IMR-90 (cell line): ENCODE results near the gene PREB. TPM values are rescaled to one million over a fixed set of nuclear protein-coding genes. Genes with fewer than 3 reads are reported as not detected.

ENCODE experiments used
- ATAC-seq: fragments of 200-7000 bp; cut with Tn5 transposase; 2 replicates; pipeline ENCODE4 v1.9.1; 2020; ENCODE audit warnings: low read depth, mild to moderate bottlenecking, moderate library complexity
- BruUV-seq: library from RNA; stranded (reverse); fragments of 400-500 nt; replicated peaks from 2 replicates; lab custom pipeline; 2021; lab: Mats Ljungman, UMichigan
- CTCF ChIA-PET: fragments of 300-600 bp; formaldehyde crosslinking; extraction: SDS; loops from one replicate; lab custom pipeline; 2021; ENCODE audit warnings: antibody characterized with exemption; lab: Yijun Ruan, JAX
- POLR2A ChIA-PET: fragments of 300-600 bp; sonication (Branson Sonifier 250); formaldehyde crosslinking; loops from one replicate; lab custom pipeline; 2022; ENCODE audit warnings: antibody characterized with exemption; ENCODE audit not compliant: unreplicated experiment; lab: Charles Lee
- DNase-seq: peaks from one replicate; pipeline ENCODE4 v3.0.0; 2013
- H2AFZ ChIP-seq: replicated peaks from 2 replicates; pipeline ENCODE3; 2013; ENCODE audit warnings: low read length, mild to moderate bottlenecking; ENCODE audit not compliant: poor library complexity
- H2AK5ac ChIP-seq: 2 replicates; pipeline ENCODE4 v1.6.1; 2013; ENCODE audit warnings: low read depth, low read length, inconsistent platforms
- H2AK9ac ChIP-seq: replicated peaks from 2 replicates; pipeline ENCODE3; 2013; ENCODE audit warnings: mild to moderate bottlenecking, low read depth, low read length, moderate library complexity; ENCODE audit not compliant: poor library complexity
- H2BK120ac ChIP-seq: 2 replicates; pipeline ENCODE4 v1.6.1; 2013; ENCODE audit warnings: low read depth, low read length, inconsistent platforms
- H2BK15ac ChIP-seq: 3 replicates; pipeline ENCODE4 v1.6.1; 2013; ENCODE audit warnings: low read depth, low read length, inconsistent platforms
- H2BK20ac ChIP-seq: 2 replicates; pipeline ENCODE4 v1.6.1; 2013; ENCODE audit warnings: low read depth, mild to moderate bottlenecking, inconsistent platforms, low read length, moderate library complexity
- H2BK5ac ChIP-seq: 2 replicates; pipeline ENCODE4 v1.6.1; 2013; ENCODE audit warnings: mild to moderate bottlenecking, low read depth, low read length, inconsistent platforms; ENCODE audit not compliant: poor library complexity, severe bottlenecking
- H3K14ac ChIP-seq: replicated peaks from 2 replicates; pipeline ENCODE4 v1.6.1; 2013; ENCODE audit warnings: low read depth, low read length, inconsistent platforms
- H3K18ac ChIP-seq: 2 replicates; pipeline ENCODE4 v1.6.1; 2013; ENCODE audit warnings: low read depth, low read length, control low read depth
- H3K23ac ChIP-seq: 2 replicates; pipeline ENCODE4 v1.6.1; 2013; ENCODE audit warnings: low read depth, low read length, inconsistent platforms
- H3K27ac ChIP-seq: 2 replicates; pipeline ENCODE4 v1.5.1; 2013; ENCODE audit warnings: mild to moderate bottlenecking, control low read depth, low read length; ENCODE audit not compliant: insufficient read depth
- H3K27me3 ChIP-seq: 2 replicates; pipeline ENCODE4 v1.6.1; 2013; ENCODE audit warnings: low read length; ENCODE audit not compliant: control insufficient read depth, insufficient read depth
- H3K36me3 ChIP-seq: 2 replicates; pipeline ENCODE4 v1.6.1; 2013; ENCODE audit warnings: low read length, mixed read lengths; ENCODE audit not compliant: control insufficient read depth, insufficient read depth
- H3K4ac ChIP-seq: 2 replicates; pipeline ENCODE4 v1.6.1; 2013; ENCODE audit warnings: low read depth, low read length, inconsistent platforms
- H3K4me1 ChIP-seq: 2 replicates; pipeline ENCODE4 v1.6.1; 2013; ENCODE audit warnings: low read length, mixed read lengths; ENCODE audit not compliant: control insufficient read depth, insufficient read depth
- H3K4me2 ChIP-seq: 2 replicates; pipeline ENCODE4 v1.6.1; 2013; ENCODE audit warnings: low read depth, mild to moderate bottlenecking, control low read depth, low read length, moderate library complexity
- H3K4me3 ChIP-seq: 2 replicates; pipeline ENCODE4 v1.5.1; 2013; ENCODE audit warnings: low read depth, mild to moderate bottlenecking, control low read depth, low read length, moderate library complexity; ENCODE audit not compliant: insufficient read depth
- H3K56ac ChIP-seq: 2 replicates; pipeline ENCODE4 v1.6.1; 2013; ENCODE audit warnings: low read length, inconsistent platforms; ENCODE audit not compliant: insufficient read depth; ENCODE audit errors: extremely low read depth
- H3K79me1 ChIP-seq, 2 experiments: 2 replicates each; pipeline ENCODE4 v1.6.1; 2013; ENCODE audit warnings: low read length in 2 of 2, inconsistent platforms in 1 of 2, low read depth in 1 of 2
- H3K9ac ChIP-seq: 2 replicates; pipeline ENCODE4 v1.6.1; 2013; ENCODE audit warnings: low read depth, low read length, control low read depth
- H3K9me1 ChIP-seq: 2 replicates; pipeline ENCODE4 v1.6.1; 2013; ENCODE audit warnings: low read length, inconsistent platforms; ENCODE audit not compliant: insufficient read depth
- H3K9me3 ChIP-seq: 2 replicates; pipeline ENCODE4 v1.6.1; 2013; ENCODE audit warnings: low read length; ENCODE audit not compliant: control insufficient read depth, insufficient read depth
- H4K20me1 ChIP-seq: 2 replicates; pipeline ENCODE4 v1.6.1; 2013; ENCODE audit warnings: low read length, inconsistent platforms; ENCODE audit not compliant: insufficient read depth
- H4K5ac ChIP-seq: 2 replicates; pipeline ENCODE4 v1.6.1; 2013; ENCODE audit warnings: mild to moderate bottlenecking, low read depth, low read length, control low read depth
- H4K8ac ChIP-seq, 2 experiments: 2 replicates each; pipeline ENCODE4 v1.6.1; 2013; ENCODE audit warnings: low read depth in 2 of 2, low read length in 2 of 2, control low read depth in 1 of 2, inconsistent platforms in 1 of 2
- H4K91ac ChIP-seq: 2 replicates; pipeline ENCODE4 v1.6.1; 2013; ENCODE audit warnings: low read depth, low read length, inconsistent platforms; ENCODE audit not compliant: insufficient read depth
- BHLHE40 ChIP-seq: fragments of 150-350 bp; IDR thresholded peaks from 2 replicates; pipeline ENCODE4 v1.6.1; 2016; ENCODE audit warnings: mild to moderate bottlenecking, low read depth, low read length
- CEBPB ChIP-seq: IDR thresholded peaks from 2 replicates; pipeline ENCODE4 v1.6.1; 2012; ENCODE audit warnings: low read depth, low read length, improper control_type of control experiment
- CHD1 ChIP-seq: IDR thresholded peaks from 2 replicates; pipeline ENCODE4 v1.6.1; 2012; ENCODE audit warnings: low read depth, low read length, improper control_type of control experiment
- FOS ChIP-seq: fragments of 150-350 bp; IDR thresholded peaks from 2 replicates; pipeline ENCODE4 v1.6.1; 2016; ENCODE audit warnings: low read depth, low read length
- MAFK ChIP-seq: IDR thresholded peaks from 2 replicates; pipeline ENCODE4 v1.6.1; 2012; ENCODE audit warnings: low read depth, low read length, improper control_type of control experiment
- MAZ ChIP-seq: IDR thresholded peaks from 2 replicates; pipeline ENCODE4 v1.6.1; 2012; ENCODE audit warnings: low read depth, mild to moderate bottlenecking, low read length, improper control_type of control experiment, moderate library complexity, borderline replicate concordance
- MXI1 ChIP-seq: IDR thresholded peaks from 2 replicates; pipeline ENCODE4 v1.6.1; 2012; ENCODE audit warnings: low read depth, mild to moderate bottlenecking, low read length, moderate library complexity, borderline replicate concordance
- NFE2L2 ChIP-seq: fragments of 150-350 bp; IDR thresholded peaks from 2 replicates; pipeline ENCODE4 v1.6.1; 2016; ENCODE audit warnings: low read depth, mild to moderate bottlenecking, low read length
- RAD21 ChIP-seq: IDR thresholded peaks from 2 replicates; pipeline ENCODE4 v1.6.1; 2012; ENCODE audit warnings: low read length, improper control_type of control experiment
- RCOR1 ChIP-seq: IDR thresholded peaks from 2 replicates; pipeline ENCODE4 v1.6.1; 2012; ENCODE audit warnings: mild to moderate bottlenecking, low read length, improper control_type of control experiment; ENCODE audit not compliant: insufficient replicate concordance
- SMC3 ChIP-seq: fragments of 150-350 bp; IDR thresholded peaks from 2 replicates; pipeline ENCODE4 v1.6.1; 2016; ENCODE audit warnings: low read depth, mild to moderate bottlenecking, antibody characterized with exemption, low read length, moderate library complexity
- WGBS, 2 experiments: methylation state at CpG; one replicate each; pipeline versions ENCODE4 v1.1.5 to v1.1.7; 2013; ENCODE audit warnings: missing lambda C conversion rate in 2 of 2; ENCODE audit not compliant: insufficient read length in 1 of 2; ENCODE audit errors: extremely low coverage in 2 of 2; 5-methylcytosine and 5-hydroxymethylcytosine counted together
- dilution Hi-C: fragments of 300-500 bp; cut with HindIII; formaldehyde crosslinking; loops from one replicate; pipeline ENCODE4 v1.14.3; 2018; ENCODE audit warnings: low sequenced_read_pairs; ENCODE audit not compliant: unreplicated experiment
- in situ Hi-C: fragments of 300-500 bp; cut with MboI; formaldehyde crosslinking; loops from 3 replicates; pipeline ENCODE4 v1.14.3; 2019; ENCODE audit warnings: low sequenced_read_pairs, inconsistent platforms, mixed read lengths
- intact Hi-C: fragments of 100-400 bp; cut with micrococcal nuclease; formaldehyde crosslinking; loops from 2 replicates; pipeline ENCODE4 v1.10.0; 2022
- polyA plus RNA-seq, 3 experiments: library from polyadenylated mRNA; depleted of rRNA; stranded (reverse); fragments of >200 nt; gene quantifications; 2 replicates each; pipeline ENCODE4 v1.2.3, GENCODE V29; 2012; ENCODE audit warnings: low replicate concordance in 1 of 3
- total RNA-seq: library from RNA; depleted of rRNA; stranded (reverse); fragments of >200 nt; gene quantifications from 2 replicates; pipeline ENCODE4 v1.2.3, GENCODE V29; 2012
- TF ChIP-seq, protein P1 (sequence below): fragments of 150-350 bp; IDR thresholded peaks from 2 replicates; pipeline ENCODE4 v1.6.1; 2017; ENCODE audit warnings: mild to moderate bottlenecking, antibody characterized with exemption, low read length, low read depth
- TF ChIP-seq, protein P2 (sequence below): fragments of 150-350 bp; IDR thresholded peaks from 2 replicates; pipeline ENCODE4 v1.6.1; 2016; ENCODE audit warnings: low read depth, mild to moderate bottlenecking, low read length, moderate library complexity, borderline replicate concordance
- TF ChIP-seq, protein P3 (sequence below): conservative IDR thresholded peaks from 2 replicates; pipeline ENCODE4 v1.5.1; 2012; ENCODE audit warnings: mild to moderate bottlenecking, low read depth, low read length, improper control_type of control experiment

PREB gene
- total and polyA plus RNA-seq, 2 of the 4 experiments (the other 2 are of a cell fraction), result 38.9 to 52.2 TPM

DNA sequence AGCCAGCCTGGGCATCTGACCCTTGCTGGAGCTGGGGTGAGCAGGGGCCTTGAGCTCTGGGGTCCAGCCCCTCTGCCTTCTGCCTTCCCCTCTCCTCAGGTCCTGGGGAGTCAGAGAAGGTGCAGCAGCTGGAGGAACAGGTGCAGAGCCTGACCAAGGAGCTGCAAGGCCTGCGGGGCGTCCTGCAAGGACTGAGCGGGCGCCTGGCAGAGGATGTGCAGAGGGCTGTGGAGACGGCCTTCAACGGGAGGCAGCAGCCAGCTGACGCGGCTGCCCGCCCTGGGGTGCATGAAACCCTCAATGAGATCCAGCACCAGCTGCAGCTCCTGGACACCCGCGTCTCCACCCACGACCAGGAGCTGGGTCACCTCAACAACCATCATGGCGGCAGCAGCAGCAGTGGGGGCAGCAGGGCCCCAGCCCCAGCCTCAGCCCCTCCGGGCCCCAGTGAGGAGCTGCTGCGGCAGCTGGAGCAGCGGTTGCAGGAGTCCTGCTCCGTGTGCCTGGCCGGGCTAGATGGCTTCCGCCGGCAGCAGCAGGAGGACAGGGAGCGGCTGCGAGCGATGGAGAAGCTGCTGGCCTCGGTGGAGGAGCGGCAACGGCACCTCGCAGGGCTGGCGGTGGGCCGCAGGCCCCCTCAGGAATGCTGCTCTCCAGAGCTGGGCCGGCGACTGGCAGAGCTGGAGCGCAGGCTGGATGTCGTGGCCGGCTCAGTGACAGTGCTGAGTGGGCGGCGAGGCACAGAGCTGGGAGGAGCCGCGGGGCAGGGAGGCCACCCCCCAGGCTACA lies 52.3 kb downstream of the PREB start:
- Histone ChIP-seq H3K4ac (no peak overlapping the region), H3K23ac (no peak overlapping the region), H2BK15ac (no peak overlapping the region), H3K9me1 (peaks cover 7% of the 10 kb centered on the region), H3K9me3 (no peaks in the 10 kb centered on the region), H4K20me1 (peaks cover 14% of the 10 kb centered on the region), H2AK5ac (no peak overlapping the region), H4K8ac (no peak overlapping the region), H3K14ac (no peak overlapping the region), H4K91ac (no peak overlapping the region), H3K27ac (no peak overlapping the region), H4K5ac (no peak overlapping the region), H2AK9ac (no peak overlapping the region), H3K79me1 (peaks cover 3 to 54% of the 10 kb centered on the region in 2 experiments; a peak in 3 of 4 replicates), H2BK120ac (no peak overlapping the region), H3K9ac (no peak overlapping the region), H2BK5ac (no peak overlapping the region), H3K56ac (no peak overlapping the region), H3K4me3 (no peak overlapping the region), H3K18ac (no peak overlapping the region), H3K4me1 (peaks cover 22% of the 10 kb centered on the region), H3K36me3 (peaks cover 29% of the 10 kb centered on the region; the same call in 1 of the 2 replicates), H3K27me3 (no peaks in the 10 kb centered on the region), H3K4me2 (no peak overlapping the region), H2AFZ (no peak overlapping the region), H2BK20ac (no peak overlapping the region)
- DNase-seq (no peak), ATAC-seq (no peak)
- 91% methylated on average over 23 of the region's 38 CpGs; no CpG with 5 or more reads in 1 of the 2 experiments for WGBS, 2 experiments
- in situ Hi-C loops, result no loop called here
- TF ChIP-seq SMC3 (no peak), FOS (no peak), MAFK (no peak), MXI1 (no peak), CEBPB (no peak), RAD21 (no peak), BHLHE40 (no peak), MAZ (no peak), CHD1 (no peak), RCOR1 (no peak), NFE2L2 (no peak)
- TF ChIP-seq, protein P1, sequence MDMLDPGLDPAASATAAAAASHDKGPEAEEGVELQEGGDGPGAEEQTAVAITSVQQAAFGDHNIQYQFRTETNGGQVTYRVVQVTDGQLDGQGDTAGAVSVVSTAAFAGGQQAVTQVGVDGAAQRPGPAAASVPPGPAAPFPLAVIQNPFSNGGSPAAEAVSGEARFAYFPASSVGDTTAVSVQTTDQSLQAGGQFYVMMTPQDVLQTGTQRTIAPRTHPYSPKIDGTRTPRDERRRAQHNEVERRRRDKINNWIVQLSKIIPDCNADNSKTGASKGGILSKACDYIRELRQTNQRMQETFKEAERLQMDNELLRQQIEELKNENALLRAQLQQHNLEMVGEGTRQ, result no peak
- TF ChIP-seq, protein P2, sequence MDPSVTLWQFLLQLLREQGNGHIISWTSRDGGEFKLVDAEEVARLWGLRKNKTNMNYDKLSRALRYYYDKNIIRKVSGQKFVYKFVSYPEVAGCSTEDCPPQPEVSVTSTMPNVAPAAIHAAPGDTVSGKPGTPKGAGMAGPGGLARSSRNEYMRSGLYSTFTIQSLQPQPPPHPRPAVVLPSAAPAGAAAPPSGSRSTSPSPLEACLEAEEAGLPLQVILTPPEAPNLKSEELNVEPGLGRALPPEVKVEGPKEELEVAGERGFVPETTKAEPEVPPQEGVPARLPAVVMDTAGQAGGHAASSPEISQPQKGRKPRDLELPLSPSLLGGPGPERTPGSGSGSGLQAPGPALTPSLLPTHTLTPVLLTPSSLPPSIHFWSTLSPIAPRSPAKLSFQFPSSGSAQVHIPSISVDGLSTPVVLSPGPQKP, result no peak
- TF ChIP-seq, protein P3, sequence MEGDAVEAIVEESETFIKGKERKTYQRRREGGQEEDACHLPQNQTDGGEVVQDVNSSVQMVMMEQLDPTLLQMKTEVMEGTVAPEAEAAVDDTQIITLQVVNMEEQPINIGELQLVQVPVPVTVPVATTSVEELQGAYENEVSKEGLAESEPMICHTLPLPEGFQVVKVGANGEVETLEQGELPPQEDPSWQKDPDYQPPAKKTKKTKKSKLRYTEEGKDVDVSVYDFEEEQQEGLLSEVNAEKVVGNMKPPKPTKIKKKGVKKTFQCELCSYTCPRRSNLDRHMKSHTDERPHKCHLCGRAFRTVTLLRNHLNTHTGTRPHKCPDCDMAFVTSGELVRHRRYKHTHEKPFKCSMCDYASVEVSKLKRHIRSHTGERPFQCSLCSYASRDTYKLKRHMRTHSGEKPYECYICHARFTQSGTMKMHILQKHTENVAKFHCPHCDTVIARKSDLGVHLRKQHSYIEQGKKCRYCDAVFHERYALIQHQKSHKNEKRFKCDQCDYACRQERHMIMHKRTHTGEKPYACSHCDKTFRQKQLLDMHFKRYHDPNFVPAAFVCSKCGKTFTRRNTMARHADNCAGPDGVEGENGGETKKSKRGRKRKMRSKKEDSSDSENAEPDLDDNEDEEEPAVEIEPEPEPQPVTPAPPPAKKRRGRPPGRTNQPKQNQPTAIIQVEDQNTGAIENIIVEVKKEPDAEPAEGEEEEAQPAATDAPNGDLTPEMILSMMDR, result no peak
- dilution Hi-C loops, result no loop called here
- no TSS peak for BruUV-seq
- intact Hi-C loops, result loop anchor here (1.0 kb wide), 1 partner anchor 32 kb away; no protein-coding TSS in a partner anchor
- POLR2A ChIA-PET, result no interaction called here
- CTCF ChIA-PET, result no interaction called here
